H1 (cell line): ENCODE measurements around the gene UBA6. TPM values are rescaled to one million over a fixed set of nuclear protein-coding genes. Genes with fewer than 3 reads are reported as not detected.

Source experiments
- CEBPB ChIP-seq: IDR thresholded peaks from 2 replicates; pipeline ENCODE4 v1.6.1; 2012; ENCODE audit warnings: low read depth, low read length
- CHD2 ChIP-seq: IDR thresholded peaks from 2 replicates; pipeline ENCODE4 v1.6.1; 2012; ENCODE audit warnings: low read length, improper control_type of control experiment
- EP300 ChIP-seq, 2 experiments: IDR thresholded peaks; 1 replicate in 1 of 2; 2 replicates in 1 of 2; pipeline ENCODE4 v1.6.1; 2011 to 2012; ENCODE audit warnings: low read depth in 2 of 2, low read length in 2 of 2, mild to moderate bottlenecking in 2 of 2, borderline replicate concordance in 1 of 2, inconsistent platforms in 1 of 2, moderate library complexity in 1 of 2
- GABPA ChIP-seq: IDR thresholded peaks from 2 replicates; pipeline ENCODE4 v1.6.1; 2011; ENCODE audit warnings: mild to moderate bottlenecking, low read length, moderate library complexity, borderline replicate concordance; ENCODE audit not compliant: insufficient read depth
- HDAC6 ChIP-seq: IDR thresholded peaks from one replicate; pipeline ENCODE4 v1.7.1; 2012; ENCODE audit warnings: low read depth, mild to moderate bottlenecking, inconsistent platforms, low read length, moderate library complexity
- KDM1A ChIP-seq: fragments of 200-600, 300-600 bp; sonication (generic); IDR thresholded peaks from 2 replicates; pipeline ENCODE4 v1.7.1; 2016; ENCODE audit warnings: mild to moderate bottlenecking, low read length, borderline replicate concordance
- NRF1 ChIP-seq: IDR thresholded peaks from 2 replicates; pipeline ENCODE4 v1.6.1; 2011; ENCODE audit warnings: mild to moderate bottlenecking, low read depth, low read length, improper control_type of control experiment
- RFX5 ChIP-seq: IDR thresholded peaks from 2 replicates; pipeline ENCODE4 v1.6.1; 2011; ENCODE audit warnings: low read depth, low read length, improper control_type of control experiment, borderline replicate concordance
- SIN3A ChIP-seq, 2 experiments: IDR thresholded peaks in 1 of 2; conservative IDR thresholded peaks in 1 of 2; 2 replicates each; pipeline ENCODE4 v1.6.1; 2011 to 2012; ENCODE audit warnings: low read length in 2 of 2, improper control_type of control experiment in 1 of 2, low read depth in 1 of 2, mild to moderate bottlenecking in 1 of 2
- YY1 ChIP-seq: IDR thresholded peaks from 2 replicates; pipeline ENCODE4 v1.6.1; 2011; ENCODE audit warnings: low read depth, mild to moderate bottlenecking, low read length
- polyA plus RNA-seq, 7 experiments: library from polyadenylated mRNA; depleted of rRNA in 3 of 7; stranded (reverse) in 5 of 7; unstranded in 2 of 7; fragments of >200 nt in 5 of 7; fragments of 200-250 nt in 2 of 7; gene quantifications; 1 replicate in 5 of 7; 2 replicates in 1 of 7; 4 replicates in 1 of 7; pipeline versions ENCODE4 v1.2.1 to v1.2.3, GENCODE V29; 2011 to 2013; ENCODE audit warnings: missing spikeins in 2 of 7, mixed read lengths in 2 of 7
- total RNA-seq: library from RNA; stranded (reverse); fragmentation: NEBNext Ultra II Directional; extraction: Animal tissue kit (Norgen Biotek cat#: 25700); gene quantifications from 2 replicates; pipeline ENCODE4 v1.2.1, GENCODE V29; 2021
- TF ChIP-seq, protein P1 (sequence below): IDR thresholded peaks from 2 replicates; pipeline ENCODE4 v1.6.1; 2011; ENCODE audit warnings: low read depth, mild to moderate bottlenecking, low read length; ENCODE audit not compliant: insufficient read depth
- TF ChIP-seq, protein P2 (sequence below): fragments of 300-600 bp; sonication (generic); IDR thresholded peaks from 2 replicates; pipeline ENCODE4 v1.7.1; 2012; ENCODE audit warnings: low read length, moderate library complexity, mild to moderate bottlenecking, inconsistent platforms; ENCODE audit not compliant: insufficient replicate concordance

The UBA6 gene
- total and polyA plus RNA-seq, 2 of the 8 experiments (the other 6 are each of a cell fraction or from before 2014, with no cell fraction given) = 17.4 to 74.3 TPM

DNA sequence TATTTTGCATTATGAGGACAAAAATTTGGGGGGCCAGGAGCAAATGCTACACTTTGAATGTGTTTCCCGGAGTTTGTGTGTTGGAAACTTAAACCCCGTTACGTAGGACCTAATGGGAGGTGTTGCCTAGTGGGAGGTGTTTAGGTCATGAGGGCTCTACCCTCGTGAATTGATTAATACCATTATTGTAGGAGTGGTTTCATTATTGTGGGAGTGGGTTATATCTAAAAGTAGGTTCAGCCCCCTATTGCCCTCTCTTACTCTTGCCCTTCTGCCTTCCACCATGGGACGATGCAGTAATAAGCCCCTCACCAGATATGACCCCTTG lies 15.5 kb downstream of the UBA6 start (continued):
- TF ChIP-seq SIN3A (conservative IDR thresholded peaks at IDR 0.05 in 1 of 2, IDR thresholded peaks at IDR 0.05 in 1 of 2; ENCODE audit: low read depth in 1 of 2, low read length in 2 of 2) (no peak), NRF1 (no peak), RFX5 (no peak), YY1 (no peak), GABPA (no peak), EP300 (IDR thresholded peaks at IDR 0.05; ENCODE audit: borderline replicate concordance in 1 of 2, low read depth in 2 of 2, low read length in 2 of 2) (no peak), CEBPB (no peak), HDAC6 (no peak), KDM1A (no peak), CHD2 (no peak)
- TF ChIP-seq, protein P1, sequence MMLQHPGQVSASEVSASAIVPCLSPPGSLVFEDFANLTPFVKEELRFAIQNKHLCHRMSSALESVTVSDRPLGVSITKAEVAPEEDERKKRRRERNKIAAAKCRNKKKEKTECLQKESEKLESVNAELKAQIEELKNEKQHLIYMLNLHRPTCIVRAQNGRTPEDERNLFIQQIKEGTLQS = no peak
- TF ChIP-seq, protein P2, sequence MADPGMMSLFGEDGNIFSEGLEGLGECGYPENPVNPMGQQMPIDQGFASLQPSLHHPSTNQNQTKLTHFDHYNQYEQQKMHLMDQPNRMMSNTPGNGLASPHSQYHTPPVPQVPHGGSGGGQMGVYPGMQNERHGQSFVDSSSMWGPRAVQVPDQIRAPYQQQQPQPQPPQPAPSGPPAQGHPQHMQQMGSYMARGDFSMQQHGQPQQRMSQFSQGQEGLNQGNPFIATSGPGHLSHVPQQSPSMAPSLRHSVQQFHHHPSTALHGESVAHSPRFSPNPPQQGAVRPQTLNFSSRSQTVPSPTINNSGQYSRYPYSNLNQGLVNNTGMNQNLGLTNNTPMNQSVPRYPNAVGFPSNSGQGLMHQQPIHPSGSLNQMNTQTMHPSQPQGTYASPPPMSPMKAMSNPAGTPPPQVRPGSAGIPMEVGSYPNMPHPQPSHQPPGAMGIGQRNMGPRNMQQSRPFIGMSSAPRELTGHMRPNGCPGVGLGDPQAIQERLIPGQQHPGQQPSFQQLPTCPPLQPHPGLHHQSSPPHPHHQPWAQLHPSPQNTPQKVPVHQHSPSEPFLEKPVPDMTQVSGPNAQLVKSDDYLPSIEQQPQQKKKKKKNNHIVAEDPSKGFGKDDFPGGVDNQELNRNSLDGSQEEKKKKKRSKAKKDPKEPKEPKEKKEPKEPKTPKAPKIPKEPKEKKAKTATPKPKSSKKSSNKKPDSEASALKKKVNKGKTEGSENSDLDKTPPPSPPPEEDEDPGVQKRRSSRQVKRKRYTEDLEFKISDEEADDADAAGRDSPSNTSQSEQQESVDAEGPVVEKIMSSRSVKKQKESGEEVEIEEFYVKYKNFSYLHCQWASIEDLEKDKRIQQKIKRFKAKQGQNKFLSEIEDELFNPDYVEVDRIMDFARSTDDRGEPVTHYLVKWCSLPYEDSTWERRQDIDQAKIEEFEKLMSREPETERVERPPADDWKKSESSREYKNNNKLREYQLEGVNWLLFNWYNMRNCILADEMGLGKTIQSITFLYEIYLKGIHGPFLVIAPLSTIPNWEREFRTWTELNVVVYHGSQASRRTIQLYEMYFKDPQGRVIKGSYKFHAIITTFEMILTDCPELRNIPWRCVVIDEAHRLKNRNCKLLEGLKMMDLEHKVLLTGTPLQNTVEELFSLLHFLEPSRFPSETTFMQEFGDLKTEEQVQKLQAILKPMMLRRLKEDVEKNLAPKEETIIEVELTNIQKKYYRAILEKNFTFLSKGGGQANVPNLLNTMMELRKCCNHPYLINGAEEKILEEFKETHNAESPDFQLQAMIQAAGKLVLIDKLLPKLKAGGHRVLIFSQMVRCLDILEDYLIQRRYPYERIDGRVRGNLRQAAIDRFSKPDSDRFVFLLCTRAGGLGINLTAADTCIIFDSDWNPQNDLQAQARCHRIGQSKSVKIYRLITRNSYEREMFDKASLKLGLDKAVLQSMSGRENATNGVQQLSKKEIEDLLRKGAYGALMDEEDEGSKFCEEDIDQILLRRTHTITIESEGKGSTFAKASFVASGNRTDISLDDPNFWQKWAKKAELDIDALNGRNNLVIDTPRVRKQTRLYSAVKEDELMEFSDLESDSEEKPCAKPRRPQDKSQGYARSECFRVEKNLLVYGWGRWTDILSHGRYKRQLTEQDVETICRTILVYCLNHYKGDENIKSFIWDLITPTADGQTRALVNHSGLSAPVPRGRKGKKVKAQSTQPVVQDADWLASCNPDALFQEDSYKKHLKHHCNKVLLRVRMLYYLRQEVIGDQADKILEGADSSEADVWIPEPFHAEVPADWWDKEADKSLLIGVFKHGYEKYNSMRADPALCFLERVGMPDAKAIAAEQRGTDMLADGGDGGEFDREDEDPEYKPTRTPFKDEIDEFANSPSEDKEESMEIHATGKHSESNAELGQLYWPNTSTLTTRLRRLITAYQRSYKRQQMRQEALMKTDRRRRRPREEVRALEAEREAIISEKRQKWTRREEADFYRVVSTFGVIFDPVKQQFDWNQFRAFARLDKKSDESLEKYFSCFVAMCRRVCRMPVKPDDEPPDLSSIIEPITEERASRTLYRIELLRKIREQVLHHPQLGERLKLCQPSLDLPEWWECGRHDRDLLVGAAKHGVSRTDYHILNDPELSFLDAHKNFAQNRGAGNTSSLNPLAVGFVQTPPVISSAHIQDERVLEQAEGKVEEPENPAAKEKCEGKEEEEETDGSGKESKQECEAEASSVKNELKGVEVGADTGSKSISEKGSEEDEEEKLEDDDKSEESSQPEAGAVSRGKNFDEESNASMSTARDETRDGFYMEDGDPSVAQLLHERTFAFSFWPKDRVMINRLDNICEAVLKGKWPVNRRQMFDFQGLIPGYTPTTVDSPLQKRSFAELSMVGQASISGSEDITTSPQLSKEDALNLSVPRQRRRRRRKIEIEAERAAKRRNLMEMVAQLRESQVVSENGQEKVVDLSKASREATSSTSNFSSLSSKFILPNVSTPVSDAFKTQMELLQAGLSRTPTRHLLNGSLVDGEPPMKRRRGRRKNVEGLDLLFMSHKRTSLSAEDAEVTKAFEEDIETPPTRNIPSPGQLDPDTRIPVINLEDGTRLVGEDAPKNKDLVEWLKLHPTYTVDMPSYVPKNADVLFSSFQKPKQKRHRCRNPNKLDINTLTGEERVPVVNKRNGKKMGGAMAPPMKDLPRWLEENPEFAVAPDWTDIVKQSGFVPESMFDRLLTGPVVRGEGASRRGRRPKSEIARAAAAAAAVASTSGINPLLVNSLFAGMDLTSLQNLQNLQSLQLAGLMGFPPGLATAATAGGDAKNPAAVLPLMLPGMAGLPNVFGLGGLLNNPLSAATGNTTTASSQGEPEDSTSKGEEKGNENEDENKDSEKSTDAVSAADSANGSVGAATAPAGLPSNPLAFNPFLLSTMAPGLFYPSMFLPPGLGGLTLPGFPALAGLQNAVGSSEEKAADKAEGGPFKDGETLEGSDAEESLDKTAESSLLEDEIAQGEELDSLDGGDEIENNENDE = no peak
